GM19035 (cell line): ENCODE results near the gene OR10A7.
"Not testable (repeated sequence)": the region's sequence is repeated elsewhere in the genome, so short reads cannot be mapped to it uniquely, and the experiment has no call there.

Experiments
- ATAC-seq: cut with Tn5 transposase; IDR thresholded peaks from one replicate; pipeline ENCODE4 v1.9.1; 2021; ENCODE audit not compliant: unreplicated experiment

Gene OR10A7, protein sequence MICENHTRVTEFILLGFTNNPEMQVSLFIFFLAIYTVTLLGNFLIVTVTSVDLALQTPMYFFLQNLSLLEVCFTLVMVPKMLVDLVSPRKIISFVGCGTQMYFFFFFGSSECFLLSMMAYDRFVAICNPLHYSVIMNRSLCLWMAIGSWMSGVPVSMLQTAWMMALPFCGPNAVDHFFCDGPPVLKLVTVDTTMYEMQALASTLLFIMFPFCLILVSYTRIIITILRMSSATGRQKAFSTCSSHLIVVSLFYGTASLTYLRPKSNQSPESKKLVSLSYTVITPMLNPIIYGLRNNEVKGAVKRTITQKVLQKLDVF

DNA sequence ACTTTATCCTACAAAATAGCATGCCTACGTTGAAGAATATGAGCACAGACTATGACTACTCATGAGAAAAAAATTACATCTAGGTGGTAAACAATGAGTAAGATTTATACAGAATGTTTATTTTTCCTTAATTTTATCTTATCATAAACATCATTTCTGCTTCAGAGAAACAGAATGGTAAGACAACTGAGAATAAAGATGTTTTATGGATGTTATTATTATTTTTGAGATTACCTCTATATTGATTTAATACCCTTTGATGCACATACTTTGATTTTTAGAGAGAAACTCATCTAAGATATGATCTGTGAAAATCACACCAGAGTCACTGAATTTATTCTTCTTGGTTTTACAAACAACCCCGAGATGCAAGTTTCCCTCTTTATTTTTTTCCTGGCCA, at the start of gene OR10A7:
Gene OR10A7, plus strand, starts transcription at position 301 of the 400 bp plus-strand sequence. Its CDS starts 0 bp downstream, at position 301.
- ATAC-seq = no peak

DNA sequence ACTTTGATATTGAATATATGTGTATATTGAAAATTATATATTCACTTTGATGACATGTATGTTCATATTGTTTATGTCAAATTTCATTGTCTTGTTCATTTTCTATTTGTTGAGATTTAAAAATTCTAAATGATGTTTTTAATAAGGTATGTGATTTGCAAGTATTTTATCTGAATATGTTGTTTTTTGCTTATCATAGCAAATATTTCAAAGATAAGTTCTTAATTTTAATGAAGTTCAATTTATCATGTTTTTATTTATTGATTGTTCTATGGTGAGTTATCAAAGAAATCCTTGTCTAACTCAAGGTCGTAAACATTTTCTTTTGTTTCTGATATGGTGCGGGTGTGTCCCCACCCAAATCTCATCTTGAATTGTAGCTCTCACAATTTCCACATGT, 49.4 kb upstream of the OR10A7 start:
- no peak for ATAC-seq

DNA sequence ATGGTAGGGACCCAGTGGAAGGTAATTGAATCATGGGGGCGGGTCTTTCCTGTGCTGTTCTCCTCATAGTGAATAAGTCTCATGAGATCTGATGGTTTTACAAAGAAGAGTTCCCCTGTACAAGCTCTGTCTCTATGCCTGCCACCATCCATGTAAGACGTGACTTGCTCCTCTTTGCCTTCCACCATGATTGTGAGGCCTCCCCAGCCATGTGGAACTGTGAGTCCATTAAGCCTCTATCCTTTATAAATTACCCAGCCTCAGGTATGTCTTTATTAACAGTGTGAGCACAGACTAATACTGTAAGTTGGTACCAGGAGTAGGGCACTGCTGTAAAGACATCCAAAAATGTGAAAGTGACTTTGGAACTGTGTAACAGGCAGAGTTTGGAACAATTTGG, 49.0 kb upstream of the OR10A7 start:
- not testable (repeated sequence) for ATAC-seq

DNA sequence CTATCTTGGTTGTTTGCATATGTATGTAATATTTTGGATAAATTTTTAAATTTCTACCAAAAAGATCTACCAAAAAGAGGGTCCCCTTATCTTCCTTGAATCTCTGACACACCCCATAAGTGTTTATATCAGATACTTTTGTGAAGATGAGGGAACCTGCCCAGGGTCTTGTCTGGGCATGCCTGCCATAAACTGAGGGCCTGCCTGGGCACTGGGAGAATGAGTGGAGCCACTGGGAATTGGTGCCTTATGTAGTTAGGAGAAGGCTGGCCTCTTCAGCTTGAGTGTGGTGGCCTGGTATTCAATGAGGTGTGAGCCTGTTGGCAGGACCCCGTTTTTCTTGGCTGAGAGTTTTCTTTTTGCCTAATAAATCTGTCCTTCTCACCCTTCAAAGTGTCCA, 48.1 kb upstream of the OR10A7 start:
- no peak for ATAC-seq

DNA sequence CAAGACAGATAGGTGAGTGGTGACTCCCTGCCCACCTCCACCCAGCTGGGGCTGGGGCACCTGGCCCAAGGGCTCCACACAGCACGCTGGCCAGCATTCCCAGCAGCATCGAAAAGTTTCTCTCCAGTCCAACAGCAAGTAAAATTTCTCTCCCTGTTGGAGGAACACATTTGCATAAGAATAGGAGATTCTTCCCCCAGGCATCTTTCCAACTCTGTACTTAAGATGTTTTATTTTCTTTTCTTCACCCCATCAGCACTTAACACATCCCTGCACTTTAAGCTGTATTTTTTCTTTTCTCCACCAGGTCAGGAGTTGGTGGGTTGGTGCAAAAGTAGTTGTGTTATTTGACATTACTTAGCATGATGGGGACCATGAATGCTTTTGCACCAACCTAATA, 47.4 kb upstream of the OR10A7 start:
- ATAC-seq = no peak

DNA sequence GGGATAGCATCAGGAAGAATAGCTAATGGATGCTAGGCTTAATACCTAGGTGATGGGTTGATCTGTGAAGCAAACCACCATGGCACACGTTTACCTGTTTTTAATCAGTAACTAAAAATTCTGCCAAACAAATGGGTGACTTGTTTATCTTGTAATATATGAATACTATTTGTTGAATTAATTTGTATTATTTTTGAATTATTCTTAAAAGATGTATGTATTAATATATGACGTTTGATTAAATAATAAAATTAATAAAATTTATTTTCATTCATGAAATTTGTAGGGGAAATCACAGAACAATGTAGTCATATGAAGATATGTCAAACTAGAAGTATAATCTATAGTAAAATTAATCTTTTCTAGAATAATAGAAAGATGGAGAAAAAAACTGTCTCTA, 32.3 kb upstream of the OR10A7 start:
- no peak for ATAC-seq

DNA sequence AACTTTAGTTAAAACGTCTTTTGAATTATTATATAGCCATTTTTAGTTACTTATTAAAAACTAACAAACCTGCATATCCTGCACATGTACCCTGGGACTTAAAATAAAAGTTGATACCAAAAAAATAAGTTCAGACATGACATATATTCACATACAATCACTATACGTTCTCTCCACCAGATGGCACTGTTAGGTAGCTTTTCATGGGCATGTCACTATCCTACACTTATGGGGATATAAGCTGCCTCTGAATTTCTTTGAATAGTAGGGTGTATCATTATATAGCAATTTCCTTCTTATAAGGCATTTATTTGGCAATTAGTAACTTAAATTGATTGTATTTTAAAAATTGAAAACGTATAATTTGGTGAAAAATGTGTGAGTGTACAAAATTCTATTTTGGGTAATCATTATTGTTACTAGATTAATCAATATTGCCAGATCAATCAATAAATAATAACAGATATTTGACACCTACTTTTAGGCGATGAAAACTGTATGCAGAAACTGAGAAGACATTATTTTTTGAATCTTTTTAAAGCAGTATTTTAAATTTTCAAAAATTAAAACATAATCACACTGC, 31.8 kb upstream of the OR10A7 start:
- peak; percentile 89 for ATAC-seq

DNA sequence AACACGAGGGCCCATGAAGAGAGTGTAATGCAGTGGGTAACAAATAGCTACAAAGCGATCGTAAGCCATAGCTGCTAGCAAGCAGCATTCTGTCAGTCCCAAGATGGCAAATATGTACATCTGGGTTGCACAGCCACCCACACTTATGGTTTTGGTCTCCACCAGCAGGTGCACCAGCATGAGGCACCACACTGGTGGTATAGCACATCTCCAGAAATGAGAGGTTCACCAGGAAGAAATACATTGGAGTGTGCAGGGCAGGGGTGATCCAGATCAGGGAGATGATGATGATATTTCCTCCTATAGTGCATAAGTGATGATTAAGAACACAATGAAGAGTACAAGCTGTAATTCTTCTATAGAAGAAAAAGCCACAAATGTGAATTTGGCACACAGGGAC, 26.4 kb upstream of the OR10A7 start:
- ATAC-seq = no peak

DNA sequence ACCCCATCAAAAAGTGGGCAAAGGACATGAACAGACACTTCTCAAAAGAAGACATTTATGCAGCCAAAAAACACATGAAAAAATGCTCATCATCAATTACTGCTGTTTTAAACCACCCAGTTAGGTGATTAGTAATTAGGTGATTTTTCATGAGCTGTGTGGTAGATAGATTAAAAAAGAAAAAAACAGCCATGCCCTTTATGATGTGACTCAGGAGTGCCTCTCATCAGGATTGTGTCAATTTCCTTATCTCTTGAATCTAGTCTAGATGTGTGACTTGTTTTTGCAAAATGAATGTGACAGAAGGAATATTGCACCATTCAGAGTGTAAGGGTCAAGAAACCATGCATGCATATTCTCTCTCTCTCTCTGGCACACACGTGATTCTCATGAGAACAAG, 5.7 kb downstream of the OR10A7 start:
- no peak for ATAC-seq

DNA sequence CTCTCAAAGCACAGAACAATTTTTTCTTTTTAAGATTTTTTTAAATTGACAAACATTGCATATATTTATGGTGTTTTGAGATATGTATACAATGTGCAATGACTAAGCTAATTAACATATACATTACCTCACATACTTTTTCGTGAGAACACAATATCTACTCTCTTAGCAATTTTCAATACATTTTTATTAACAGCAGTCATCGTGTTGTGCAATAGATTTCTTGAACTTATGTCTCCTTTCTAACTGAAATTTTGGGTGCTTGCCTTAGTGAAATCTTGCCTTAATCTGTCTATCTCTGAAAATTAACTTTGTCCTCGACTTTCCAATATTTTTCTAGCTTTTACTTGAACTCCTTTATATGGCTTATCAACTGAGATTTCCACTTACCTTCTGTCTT, 6.8 kb downstream of the OR10A7 start:
- no peak for ATAC-seq

DNA sequence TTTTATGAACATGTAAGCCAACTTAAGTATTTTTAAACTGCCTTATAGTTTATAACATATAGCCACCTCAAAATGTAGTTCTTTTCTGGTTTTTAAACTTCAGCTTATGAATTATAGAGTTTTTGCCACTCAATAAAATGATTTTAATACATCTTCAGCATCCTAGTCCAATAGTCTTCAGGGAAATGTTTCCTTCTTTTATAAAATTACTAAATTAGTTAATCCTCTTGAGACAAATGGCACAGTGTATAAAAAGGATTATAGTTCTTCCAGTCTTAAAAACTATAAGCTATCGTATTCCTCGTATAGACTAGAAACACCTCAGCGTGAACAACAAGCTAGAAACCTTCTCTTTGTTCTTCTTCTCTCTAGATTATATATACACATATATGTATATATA, 23.5 kb downstream of the OR10A7 start, which contains the start of gene OR6C74:
Gene OR6C74, plus strand, starts transcription at position 301 of the 400 bp plus-strand sequence. CDS start 2,679 bp downstream, outside the sequence.
- ATAC-seq = no peak

DNA sequence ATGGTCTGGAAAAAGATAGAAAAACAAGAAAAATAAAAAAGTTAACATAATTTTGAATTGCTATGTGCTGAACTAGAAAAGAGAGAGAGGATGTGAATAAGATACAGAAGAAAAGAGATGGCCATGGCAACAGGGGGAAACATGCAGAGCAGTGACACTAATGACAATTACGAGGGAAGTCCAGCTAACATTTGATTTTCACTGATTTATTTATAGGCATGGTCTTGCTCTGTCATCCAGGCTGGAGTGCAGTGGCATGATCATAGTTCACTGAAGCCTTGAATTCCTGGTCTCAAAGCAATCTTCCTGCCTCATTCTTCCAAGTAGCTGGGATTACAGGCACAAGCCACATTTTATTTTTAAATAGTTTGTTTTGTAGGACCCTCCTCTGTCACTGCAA, 25.3 kb downstream of the OR10A7 start:
- ATAC-seq = no peak

DNA sequence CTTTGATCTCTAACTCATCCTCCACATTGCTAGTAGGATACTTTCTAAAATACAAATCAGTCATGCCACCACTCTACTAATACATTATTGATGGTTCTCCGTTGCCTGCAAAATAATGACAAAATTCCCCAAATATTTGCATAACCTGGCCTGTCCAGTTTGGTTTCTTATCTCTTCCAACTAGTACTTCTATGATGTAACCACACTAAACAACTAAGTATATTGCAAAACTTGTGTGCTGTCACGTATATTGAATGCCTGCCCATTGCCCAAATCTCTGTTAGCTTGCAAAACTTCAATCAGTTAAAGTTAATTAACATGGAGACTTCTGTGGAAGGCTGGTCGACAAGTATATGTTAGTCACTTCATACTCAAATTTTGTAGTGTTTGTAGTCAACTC, 30.1 kb downstream of the OR10A7 start:
- no peak for ATAC-seq

DNA sequence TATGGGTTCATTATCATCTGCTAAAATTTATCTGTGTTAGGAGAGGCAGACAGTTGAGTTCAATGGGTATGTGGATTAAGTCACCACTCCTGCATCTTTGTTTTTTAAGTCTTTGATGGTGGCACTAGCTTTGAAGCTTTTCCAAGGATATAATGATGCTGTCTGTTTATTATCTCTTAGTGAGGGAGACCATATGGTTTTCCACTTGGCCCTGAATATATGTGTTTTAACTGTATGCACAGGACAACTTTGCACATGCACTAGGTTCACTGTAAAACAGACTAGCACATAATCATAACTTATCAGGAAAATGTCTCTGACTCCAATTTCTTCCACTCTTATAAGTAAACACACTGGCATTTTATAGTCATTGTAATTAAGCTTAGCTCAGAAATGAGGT, 32.5 kb downstream of the OR10A7 start:
- ATAC-seq = no peak

DNA sequence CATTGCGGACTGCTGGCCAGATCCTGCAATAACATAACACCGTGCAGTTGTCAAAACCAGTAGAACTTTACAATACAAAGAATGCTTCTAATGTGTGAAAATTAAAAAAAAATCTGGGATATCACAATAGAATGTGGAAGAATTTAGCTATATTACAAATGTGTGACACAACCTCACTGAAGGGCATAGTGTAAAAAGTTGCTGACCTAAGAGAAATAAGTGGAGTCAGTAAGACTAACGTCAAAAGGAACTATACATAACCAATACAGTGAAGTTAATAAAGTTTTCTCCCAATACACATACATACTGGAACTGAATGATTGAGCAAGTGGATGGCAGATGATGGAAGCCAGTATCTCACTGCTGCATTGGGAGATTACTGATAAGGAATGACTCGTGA, 36.0 kb downstream of the OR10A7 start:
- ATAC-seq = no peak

DNA sequence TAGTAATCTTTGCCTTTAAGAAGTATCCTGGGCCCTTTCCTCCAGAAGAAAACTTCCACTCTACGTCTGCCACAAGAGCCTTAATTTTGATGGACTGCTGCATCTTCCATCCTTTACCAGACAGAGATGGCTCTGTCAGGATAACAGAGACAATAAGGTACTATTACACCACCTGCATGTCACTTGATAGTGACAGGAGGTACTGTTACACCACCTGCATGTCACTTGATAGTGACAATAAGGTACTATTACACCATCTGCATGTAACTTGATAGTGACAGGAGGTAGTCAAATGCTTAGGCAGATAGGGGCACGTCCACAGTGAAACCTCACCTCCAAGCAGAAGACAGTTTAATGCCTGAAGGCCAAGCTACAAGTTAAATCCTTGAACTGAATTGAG, 37.5 kb downstream of the OR10A7 start:
- ATAC-seq = no peak
